Endometrium (tissue), 2 donors: Measurements from ENCODE around the gene HILPDA.

ENCODE experiments used
- FAIRE-seq: peaks from 2 replicates; lab custom pipeline; 2012; peaks lifted over from hg19 to GRCh38; lab: Jason Lieb, UNC
- donor health status: control.
- donor health status: control.

The HILPDA gene

GRCh38 chr7:128455543-128456254 is at the start of gene HILPDA:
HILPDA (plus strand) TSS chr7:128455878; CDS start chr7:128457269, 1,391 bp downstream.
- FAIRE-seq = no peak

DNA sequence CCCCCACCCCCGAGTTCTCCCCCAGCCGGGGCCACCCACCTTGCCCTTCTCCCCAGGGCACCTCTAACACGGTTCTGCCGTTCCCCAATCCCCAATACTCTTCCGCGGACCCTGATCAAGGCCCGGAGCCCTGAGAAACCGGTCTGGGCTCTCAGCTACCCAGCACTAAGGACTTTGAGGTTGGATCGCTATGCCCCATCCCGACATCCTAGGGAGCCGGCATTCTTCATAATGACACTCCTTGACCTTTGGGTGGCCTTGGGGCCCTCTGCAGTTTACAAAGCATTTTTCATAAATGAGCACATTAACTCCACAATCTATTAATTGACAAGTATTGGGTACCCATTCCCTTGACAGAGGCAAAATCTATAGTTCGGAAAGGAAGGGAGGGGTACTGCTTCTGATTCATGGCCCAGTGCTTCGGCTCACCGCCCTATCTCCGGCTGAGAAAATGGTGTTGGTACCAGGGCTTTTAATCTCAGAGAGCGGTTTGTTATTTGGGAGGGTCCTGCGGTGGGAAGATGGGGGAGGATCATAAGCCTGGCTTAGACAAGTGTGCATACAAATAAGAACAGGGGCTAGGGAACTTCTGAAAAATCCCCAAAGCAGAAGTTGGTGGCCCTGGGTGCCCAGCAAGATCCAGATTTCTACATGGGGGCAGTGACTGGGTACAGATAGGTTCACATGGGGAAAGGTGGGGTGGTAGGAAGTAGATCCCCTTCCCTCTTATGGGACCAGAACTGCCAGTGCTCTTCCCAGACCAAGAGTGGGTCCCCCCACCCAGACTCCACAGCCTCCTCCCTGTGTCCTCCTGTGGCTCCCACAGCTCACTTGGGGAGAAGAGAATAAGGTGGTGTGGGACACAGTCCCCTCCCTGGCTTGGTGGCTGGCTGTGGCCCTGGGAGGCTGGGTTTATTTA is 49.1 kb upstream of the HILPDA start:
- no peak for FAIRE-seq

GRCh38 chr7:128407233-128407589 is 48.5 kb upstream of the HILPDA start:
- no peak for FAIRE-seq

DNA sequence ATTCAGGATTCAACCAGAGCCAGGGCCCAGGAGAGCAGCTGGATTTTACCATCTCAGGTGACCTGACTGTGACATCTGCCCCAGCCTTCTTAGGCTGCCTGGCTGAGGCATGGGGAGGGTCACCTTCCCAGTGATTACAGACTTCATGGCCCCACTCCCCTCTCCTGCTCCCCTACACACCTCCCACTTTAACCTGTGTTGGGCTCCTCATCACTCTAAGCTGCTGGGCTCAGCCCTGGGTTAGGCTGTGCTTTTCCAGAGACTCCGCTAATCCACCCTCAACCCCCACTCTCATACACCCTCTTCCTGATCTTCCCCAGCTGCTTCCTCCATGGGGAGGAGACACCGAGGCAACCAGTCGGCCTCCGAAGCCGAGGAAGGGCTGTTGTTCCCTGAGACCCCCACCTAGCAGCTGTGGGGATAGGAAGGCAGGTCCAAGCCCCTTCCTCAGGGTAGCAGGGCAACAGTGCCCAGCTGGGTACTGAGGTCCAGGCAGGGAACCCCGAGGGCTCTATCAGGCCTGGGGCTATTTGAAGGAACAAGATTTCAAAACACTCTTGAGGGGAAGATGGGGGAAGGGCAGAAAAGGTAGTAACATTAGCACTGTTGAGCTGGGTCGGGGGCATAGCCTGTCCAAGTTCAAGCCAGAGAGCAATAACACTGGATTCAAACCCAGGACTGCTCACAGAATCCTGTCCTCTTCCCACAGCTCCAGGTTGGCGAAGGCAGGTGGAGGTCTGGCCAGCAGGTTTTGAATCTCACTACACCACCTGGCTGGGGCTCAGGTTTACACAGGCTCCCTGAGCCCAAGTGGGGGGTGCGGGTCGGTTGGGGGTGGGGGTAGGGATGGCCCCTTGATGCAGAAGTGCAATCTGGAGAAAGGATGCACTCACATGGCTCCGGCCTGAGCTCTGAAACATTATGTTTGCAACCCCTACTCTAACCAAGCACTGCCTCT is 47.6 kb upstream of the HILPDA start:
- FAIRE-seq = no peak

- no peak for FAIRE-seq
These were observed 46.7 kb upstream of the HILPDA start for GRCh38 chr7:128408709-128409595.

DNA sequence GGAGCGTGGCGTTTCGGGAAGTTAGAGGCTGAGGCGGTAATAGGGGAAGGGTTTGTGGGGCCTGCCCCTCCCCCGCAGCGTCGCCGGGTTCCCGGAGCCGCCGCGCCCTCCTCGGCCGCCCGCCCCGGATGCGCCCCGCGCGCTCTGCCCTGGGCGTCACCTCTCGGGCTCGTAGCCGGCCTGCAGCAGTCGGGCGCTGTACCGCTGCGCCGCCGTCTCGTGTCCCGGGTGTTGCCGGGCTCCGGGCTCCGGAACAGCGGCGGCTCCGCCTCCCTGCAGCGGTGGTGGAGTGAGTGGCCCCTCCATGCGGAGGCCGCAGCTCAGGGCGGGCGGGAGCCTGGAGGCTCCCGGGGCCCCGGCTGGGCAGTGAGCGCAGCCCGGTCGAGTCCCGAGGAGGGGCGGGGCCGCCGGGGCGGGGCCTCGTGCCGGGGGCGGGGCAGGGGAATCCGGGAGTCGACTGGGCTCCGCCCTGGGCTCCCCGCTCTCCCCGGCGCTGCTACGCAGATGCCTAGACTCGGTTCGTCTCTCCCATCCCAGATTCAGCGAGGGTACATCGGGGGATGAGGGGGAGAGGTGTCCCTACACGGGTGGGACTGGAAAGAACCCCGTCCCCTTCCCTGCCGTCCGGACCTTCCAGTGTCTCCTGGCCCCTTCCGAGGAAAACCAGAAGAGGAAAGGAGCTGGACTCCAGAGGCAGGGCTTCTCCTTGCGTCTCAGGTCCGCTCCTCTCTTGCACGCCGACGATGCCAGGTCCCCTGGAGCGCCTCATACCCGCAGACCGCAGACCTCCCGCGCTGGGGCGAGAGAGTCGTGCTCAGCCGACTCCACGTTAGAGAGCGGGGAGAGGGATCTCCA is 45.9 kb upstream of the HILPDA start, which contains the start of gene IMPDH1:
TSS of gene IMPDH1 (minus strand) at position 387 of the 855 bp plus-strand sequence. CDS start at position 306, 81 bp downstream.
- FAIRE-seq = no peak

- no peak for FAIRE-seq
These were observed 45.3 kb upstream of the HILPDA start for GRCh38 chr7:128410451-128410753.

- FAIRE-seq = no peak
These were observed 40.4 kb upstream of the HILPDA start for GRCh38 chr7:128415217-128415785.

GRCh38 chr7:128417071-128417470 is 38.6 kb upstream of the HILPDA start:
- FAIRE-seq = no peak

GRCh38 chr7:128419257-128419656 is 36.4 kb upstream of the HILPDA start:
- FAIRE-seq = no peak

- no peak for FAIRE-seq
These were observed 34.9 kb upstream of the HILPDA start for GRCh38 chr7:128420773-128421172.

DNA sequence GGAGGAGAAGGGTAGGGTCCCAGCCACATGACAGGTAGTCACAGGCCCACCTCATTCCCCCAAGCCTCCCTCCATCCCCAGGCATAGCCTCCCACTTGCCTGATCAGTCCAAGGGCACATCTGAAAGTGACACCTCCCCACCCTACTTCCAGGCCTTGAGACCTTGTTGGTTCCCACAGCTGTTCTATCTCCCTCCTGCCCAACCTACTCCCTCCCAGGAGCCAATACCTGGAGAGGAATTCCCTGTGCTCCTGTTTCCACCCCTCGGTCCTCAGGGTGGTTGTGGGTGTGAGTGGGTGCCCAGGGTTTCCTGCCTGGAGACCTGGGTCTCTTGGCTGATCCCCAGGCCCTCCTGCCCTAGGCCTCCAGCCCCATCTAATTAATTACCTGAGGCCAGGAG is 34.3 kb upstream of the HILPDA start:
- no peak for FAIRE-seq

DNA sequence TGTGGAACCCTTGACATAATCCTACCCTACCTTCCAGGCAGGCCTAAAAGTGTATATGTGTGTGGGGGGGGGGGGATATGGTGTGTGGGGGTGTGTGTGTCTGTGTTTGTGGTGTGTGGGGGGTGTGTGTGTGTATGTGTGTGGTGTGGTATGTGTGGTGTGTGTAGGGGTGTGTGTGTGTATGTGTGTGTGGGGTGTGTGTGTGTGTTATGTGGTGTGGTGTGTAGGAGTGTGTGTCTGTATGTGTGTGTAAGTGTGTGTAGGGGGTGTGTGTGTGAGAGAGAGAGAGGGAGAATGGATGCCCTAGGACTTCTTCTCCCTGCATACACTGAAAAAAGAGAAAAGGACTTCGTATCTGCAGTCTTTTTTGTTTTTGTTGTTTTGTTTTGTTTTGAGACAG is 33.6 kb upstream of the HILPDA start:
- no peak for FAIRE-seq

DNA sequence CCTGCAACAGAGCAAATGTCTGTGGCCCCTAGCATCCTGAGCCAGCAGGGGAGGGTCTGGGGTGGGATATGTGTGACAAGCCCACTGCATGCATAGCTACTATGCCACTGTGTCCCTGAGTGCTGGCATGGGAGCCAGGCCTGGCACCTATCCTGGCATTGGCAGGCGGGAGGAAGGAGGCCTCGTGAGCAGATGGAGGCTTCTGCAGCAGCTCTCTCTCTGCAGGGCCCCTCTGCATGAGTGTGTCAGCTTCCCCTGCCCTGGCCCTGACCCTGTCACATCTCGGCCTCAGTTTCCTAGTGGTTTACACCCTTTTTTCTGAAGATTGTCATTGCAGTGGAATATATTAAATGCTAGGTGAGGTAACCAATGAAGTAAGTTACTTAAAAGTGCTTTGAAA is 32.8 kb upstream of the HILPDA start:
- no peak for FAIRE-seq

GRCh38 chr7:128424686-128425275 is 30.9 kb upstream of the HILPDA start:
- FAIRE-seq = no peak

DNA sequence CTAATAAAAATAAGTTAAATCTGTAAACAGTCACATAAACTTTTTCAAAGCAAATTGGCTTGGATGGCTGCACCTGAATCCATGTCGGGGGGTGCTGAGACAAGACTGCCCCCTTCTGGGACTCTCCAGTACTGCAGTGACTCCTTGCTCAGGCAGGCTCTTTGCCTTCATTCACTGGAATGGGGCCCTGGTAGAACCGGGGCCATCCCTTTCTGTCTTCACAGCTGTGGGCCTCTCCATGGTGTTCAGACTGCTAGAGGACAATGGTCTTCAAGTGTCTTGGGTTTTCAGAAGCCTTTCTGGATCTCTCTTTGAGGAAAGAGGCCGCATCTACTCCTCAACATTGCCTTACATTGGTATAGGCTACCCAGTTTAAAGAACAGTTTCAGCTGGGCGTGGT is 29.8 kb upstream of the HILPDA start:
- FAIRE-seq = no peak

GRCh38 chr7:128427289-128427891 is 28.3 kb upstream of the HILPDA start:
- no peak for FAIRE-seq

DNA sequence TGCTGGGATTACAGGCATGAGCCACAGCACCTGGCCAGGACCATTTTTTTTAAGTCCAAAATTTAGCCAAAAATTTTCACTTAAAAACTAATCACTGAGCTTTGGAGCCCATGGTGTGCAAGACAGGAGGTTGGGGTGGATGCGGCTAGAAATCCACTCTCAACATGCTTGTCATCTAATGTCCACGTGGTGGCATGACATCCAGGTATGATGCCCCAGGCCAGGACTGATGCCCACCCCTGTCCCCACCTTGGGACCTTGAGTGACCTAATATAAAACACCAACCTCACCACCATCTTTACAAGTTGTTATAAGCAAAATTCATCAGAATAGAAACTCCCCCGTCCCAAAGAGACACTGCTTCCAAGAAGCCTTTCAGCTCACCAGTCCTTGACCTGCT is 25.5 kb upstream of the HILPDA start:
- no peak for FAIRE-seq

DNA sequence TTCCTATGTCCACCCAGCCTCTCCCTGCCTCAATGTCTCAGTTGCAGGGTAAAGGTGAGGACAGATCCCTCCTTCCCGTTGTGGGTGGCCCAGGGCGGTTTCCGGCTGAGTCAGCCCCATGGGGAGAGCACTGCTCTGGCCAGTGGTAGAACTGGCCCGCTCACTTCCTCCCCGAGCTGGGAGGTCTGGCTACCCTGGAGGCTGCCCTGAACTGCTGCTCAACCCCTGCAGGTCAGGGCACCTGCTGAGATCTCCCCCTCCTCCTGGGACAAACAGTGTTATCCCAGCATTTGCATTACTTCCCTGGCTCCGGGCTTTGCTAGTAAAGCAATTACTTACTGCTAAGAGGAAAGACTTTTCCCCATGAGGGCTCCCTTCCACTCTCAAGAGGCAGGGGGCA is 24.5 kb upstream of the HILPDA start:
- no peak for FAIRE-seq
